ENCODE results near the gene BANF2. TPM values are rescaled to one million over a fixed set of nuclear protein-coding genes. Genes with fewer than 3 reads are reported as not detected.
A peak's percentile ranks its signal among the peaks of the same experiment; 100 is the strongest.
"Not testable (repeated sequence)": the region's sequence is repeated elsewhere in the genome, so short reads cannot be mapped to it uniquely, and the experiment has no call there.

BANF2 gene
- total RNA-seq, 4 donors from 2014 or later: not detected

DNA sequence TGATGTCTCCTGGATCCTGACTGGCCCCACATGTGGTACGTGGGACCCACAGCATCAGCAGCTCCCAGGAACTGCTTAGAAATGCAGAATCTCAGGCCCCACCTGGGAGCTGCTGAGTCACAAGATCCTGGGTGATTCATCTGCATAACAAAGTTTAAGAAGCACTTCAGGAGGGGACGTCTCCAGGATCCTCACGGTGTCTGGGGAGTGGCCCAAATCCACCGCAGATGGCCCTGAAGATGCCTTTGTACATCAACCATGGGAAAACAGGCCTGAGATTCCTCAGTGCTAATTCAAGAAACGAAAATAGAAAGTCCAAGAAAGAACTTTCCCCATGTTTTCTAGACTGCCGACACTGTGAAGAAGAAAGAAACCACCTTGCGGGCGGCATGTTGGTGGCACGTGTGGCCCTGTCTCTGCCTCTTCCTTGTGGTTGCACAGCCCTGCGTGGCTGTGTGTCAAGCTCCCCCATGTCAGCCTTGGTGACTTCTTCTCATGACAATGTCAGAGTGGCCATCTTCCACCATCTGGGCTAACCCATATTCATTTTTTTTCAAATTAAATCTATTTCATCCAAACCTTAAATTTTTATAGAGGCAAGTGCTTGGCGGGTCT is 43.8 kb upstream of the BANF2 start:
- H3K4me3 ChIP-seq: no peak overlapping the region
- H3K4me1 ChIP-seq: peaks cover 0 to 56% (median 13%) of the 10 kb centered on the region in 4 donors
- H3K9me3 ChIP-seq: peaks cover 0 to 6% (median 0%) of the 10 kb centered on the region in 4 donors
- H3K27ac ChIP-seq: peak overlapping the region in 1 of 4 donors; percentile 63
- peaks cover 0 to 35% (median 0%) of the 10 kb centered on the region in 3 donors for H3K36me3 ChIP-seq
- 84 to 87% methylated on average over 11 of the region's 11 CpGs for WGBS, 2 donors
- DNase-seq (ENCODE audit: low spot score in 2 of 2): no peak
- H3K27me3 ChIP-seq: no peaks in the 10 kb centered on the region
- no peak for TF ChIP-seq POLR2A (IDR thresholded peaks at IDR 0.05)
- TF ChIP-seq EP300 (IDR thresholded peaks at IDR 0.05): no peak
- TF ChIP-seq, protein P1, sequence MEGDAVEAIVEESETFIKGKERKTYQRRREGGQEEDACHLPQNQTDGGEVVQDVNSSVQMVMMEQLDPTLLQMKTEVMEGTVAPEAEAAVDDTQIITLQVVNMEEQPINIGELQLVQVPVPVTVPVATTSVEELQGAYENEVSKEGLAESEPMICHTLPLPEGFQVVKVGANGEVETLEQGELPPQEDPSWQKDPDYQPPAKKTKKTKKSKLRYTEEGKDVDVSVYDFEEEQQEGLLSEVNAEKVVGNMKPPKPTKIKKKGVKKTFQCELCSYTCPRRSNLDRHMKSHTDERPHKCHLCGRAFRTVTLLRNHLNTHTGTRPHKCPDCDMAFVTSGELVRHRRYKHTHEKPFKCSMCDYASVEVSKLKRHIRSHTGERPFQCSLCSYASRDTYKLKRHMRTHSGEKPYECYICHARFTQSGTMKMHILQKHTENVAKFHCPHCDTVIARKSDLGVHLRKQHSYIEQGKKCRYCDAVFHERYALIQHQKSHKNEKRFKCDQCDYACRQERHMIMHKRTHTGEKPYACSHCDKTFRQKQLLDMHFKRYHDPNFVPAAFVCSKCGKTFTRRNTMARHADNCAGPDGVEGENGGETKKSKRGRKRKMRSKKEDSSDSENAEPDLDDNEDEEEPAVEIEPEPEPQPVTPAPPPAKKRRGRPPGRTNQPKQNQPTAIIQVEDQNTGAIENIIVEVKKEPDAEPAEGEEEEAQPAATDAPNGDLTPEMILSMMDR (IDR thresholded peaks at IDR 0.05): no peak

DNA sequence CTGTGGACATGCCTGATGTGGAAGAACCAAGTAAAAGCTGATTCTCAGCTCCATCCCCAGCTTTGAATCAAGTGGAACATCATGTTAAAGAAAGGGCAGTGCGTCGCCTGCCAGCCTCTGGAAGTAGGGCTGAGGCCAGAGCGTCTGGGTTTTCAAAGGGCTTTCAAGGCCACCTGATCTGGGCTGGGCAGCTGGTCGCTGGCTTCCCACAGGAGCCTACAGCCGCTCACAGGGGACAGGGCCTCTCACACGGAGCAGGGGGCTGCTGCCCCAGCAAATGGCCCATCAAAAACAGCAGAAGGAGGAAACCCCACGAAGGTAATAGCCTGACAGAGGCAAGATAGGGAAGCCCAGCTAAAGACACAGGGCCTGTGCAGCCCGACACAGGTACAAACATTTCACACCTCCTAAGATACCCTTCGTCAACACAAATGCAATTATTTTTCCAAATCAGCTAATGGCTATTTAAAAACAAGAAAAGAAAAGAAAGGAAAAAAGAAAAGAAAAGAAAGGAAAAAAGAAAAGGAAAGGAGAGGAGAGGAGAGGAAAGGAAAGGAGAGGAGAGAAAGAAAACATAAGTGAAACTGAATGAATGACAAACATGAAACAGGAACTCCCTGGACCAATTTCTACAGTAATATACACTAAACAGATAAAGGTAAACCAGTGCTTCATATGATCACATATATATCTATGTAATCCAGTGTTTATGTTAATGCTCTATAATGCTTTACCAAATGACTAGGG is 42.5 kb upstream of the BANF2 start:
- H3K27ac ChIP-seq: peak overlapping the region in 1 of 4 donors; percentile 38
- peaks cover 0 to 56% (median 14%) of the 10 kb centered on the region in 4 donors for H3K4me1 ChIP-seq
- TF ChIP-seq, protein P1 (IDR thresholded peaks at IDR 0.05): no peak
- TF ChIP-seq EP300 (IDR thresholded peaks at IDR 0.05) (no peak), POLR2A (IDR thresholded peaks at IDR 0.05) (no peak)
- peaks cover 0 to 6% (median 0%) of the 10 kb centered on the region in 4 donors for H3K9me3 ChIP-seq
- WGBS, 2 donors: 69 to 83% methylated on average over 9 of the region's 9 CpGs
- H3K4me3 ChIP-seq: no peak overlapping the region
- H3K36me3 ChIP-seq: peaks cover 0 to 35% (median 0%) of the 10 kb centered on the region in 3 donors
- no peaks in the 10 kb centered on the region for H3K27me3 ChIP-seq
- no peak for DNase-seq (ENCODE audit: low spot score in 2 of 2)

DNA sequence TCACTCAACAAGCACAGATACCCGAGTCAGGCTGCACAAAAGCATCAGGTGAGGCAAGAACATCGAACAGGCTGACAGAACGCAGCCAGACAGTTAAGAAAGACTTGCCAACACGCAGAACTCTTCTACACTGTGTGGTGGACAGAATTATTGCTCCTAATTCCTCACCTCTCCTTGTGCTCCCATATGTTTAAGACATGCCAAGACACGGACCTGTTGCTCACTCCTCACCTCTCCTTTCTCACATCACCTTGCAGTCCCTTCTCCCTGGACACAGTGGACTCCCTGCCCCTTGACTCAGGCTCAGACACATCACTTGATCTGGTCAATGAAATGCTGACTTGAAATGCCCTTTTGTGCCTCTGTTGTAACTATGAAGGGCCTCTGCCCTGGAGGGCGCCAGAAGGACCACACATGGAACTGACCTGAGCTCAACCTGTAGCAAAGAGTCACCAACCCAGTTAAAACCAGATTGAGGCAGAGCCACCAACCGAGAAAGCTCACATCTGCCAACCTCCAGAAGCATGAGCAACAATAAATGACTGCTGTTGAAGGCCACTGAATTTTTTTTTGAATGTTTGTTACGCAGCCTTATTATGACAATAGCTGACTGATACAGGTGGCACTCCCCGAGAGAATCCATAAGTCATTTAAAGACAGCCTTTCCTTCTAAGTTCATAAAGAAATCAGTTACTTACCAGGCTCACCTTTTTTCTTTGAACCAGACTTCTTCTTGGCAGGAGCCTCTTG is 41.7 kb upstream of the BANF2 start:
- H3K9me3 ChIP-seq: peaks cover 0 to 6% (median 0%) of the 10 kb centered on the region in 4 donors
- TF ChIP-seq EP300 (IDR thresholded peaks at IDR 0.05): no peak
- TF ChIP-seq, protein P1 (IDR thresholded peaks at IDR 0.05): no peak
- TF ChIP-seq POLR2A (IDR thresholded peaks at IDR 0.05): no peak
- no peaks in the 10 kb centered on the region for H3K27me3 ChIP-seq
- peaks cover 0 to 35% (median 0%) of the 10 kb centered on the region in 3 donors for H3K36me3 ChIP-seq
- peaks cover 0 to 59% (median 22%) of the 10 kb centered on the region in 4 donors for H3K4me1 ChIP-seq
- 90 to 93% methylated on average over 9 of the region's 9 CpGs for WGBS, 2 donors
- H3K4me3 ChIP-seq: no peak overlapping the region
- no peak overlapping the region for H3K27ac ChIP-seq
- no peak for DNase-seq (ENCODE audit: low spot score in 2 of 2)

DNA sequence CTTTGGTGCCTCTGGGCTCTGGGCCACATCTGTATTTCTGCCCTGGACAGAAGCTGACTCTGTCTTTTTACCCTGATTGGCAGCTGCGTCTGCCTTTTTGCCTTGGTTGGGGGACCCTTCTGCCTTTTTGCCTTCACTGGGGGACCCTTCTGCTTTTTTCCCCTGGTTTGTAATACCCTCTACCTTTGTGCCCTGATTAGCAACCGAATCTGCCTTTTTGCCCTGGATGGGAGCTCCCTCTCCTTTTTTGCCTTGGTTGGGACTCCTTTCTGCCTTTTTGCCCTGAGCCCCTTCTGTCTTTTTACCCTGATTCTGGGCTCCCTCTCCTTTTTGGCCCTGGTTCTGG is 41.1 kb upstream of the BANF2 start:
- TF ChIP-seq POLR2A (IDR thresholded peaks at IDR 0.05) (no peak), EP300 (IDR thresholded peaks at IDR 0.05) (no peak)
- TF ChIP-seq, protein P1 (IDR thresholded peaks at IDR 0.05): no peak
- no peak overlapping the region for H3K4me3 ChIP-seq
- H3K36me3 ChIP-seq: peaks cover 0 to 35% (median 0%) of the 10 kb centered on the region in 3 donors
- peaks cover 0 to 65% (median 23%) of the 10 kb centered on the region in 4 donors for H3K4me1 ChIP-seq
- WGBS, 2 donors: 97 to 100% methylated on average over 2 of the region's 2 CpGs
- peak overlapping the region in 1 of 4 donors; percentile 43 for H3K27ac ChIP-seq
- no peaks in the 10 kb centered on the region for H3K27me3 ChIP-seq
- DNase-seq (ENCODE audit: low spot score in 2 of 2): no peak
- peaks cover 0 to 6% (median 0%) of the 10 kb centered on the region in 4 donors for H3K9me3 ChIP-seq

DNA sequence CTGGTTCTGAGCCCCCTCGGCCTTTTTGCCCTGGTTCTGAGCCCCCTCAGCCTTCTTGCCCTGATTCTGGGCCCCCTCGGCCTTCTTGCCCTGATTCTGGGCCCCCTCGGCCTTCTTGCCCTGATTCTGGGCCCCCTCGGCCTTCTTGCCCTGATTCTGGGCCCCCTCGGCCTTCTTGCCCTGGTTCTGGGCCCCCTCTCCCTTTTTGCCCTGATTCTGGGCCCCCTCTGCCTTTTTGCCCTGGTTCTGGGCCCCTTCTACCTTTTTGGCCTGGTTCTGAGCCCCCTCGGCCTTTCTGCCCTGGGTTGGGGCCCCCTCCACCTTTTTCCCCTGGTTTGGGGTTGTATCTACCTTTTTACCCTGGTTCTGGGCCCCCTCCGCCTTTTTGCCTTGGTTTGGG is 40.4 kb upstream of the BANF2 start:
- not testable (repeated sequence) for H3K4me3 ChIP-seq; DNase-seq (ENCODE audit: low spot score in 2 of 2); H3K27me3 ChIP-seq; H3K9me3 ChIP-seq
- peaks cover 2 to 68% (median 28%) of the 10 kb centered on the region in 4 donors for H3K4me1 ChIP-seq
- peak overlapping the region in 2 of 4 donors; percentile 4 to 85 for H3K27ac ChIP-seq
- WGBS, 2 donors: 94 to 99% methylated on average over 7 of the region's 7 CpGs
- peaks cover 0 to 30% (median 0%) of the 10 kb centered on the region in 3 donors for H3K36me3 ChIP-seq
